HG02571 (cell line): ENCODE data around the gene NPIPA7.
"Not testable (repeated sequence)": the region's sequence is repeated elsewhere in the genome, so short reads cannot be mapped to it uniquely, and the experiment has no call there.

Experiments used
- ATAC-seq: cut with Tn5 transposase; IDR thresholded peaks from one replicate; pipeline ENCODE4 v1.9.1; 2021; ENCODE audit warnings: mild to moderate bottlenecking, moderate library complexity; ENCODE audit not compliant: unreplicated experiment

Gene NPIPA7

GRCh38 chr16:16417914-16418544 lies 39.1 kb downstream of the NPIPA7 start:
- ATAC-seq: not testable (repeated sequence)

GRCh38 chr16:16420515-16420914 lies 41.6 kb downstream of the NPIPA7 start:
- not testable (repeated sequence) for ATAC-seq

- ATAC-seq: not testable (repeated sequence)
These were observed 46.2 kb downstream of the NPIPA7 start for GRCh38 chr16:16425146-16425545.

GRCh38 chr16:16431135-16431534 lies 52.2 kb downstream of the NPIPA7 start:
- not testable (repeated sequence) for ATAC-seq

- not testable (repeated sequence) for ATAC-seq
These were observed 55.8 kb downstream of the NPIPA7 start for GRCh38 chr16:16434711-16435110.

GRCh38 chr16:16441401-16441800 lies 62.5 kb downstream of the NPIPA7 start:
- ATAC-seq: not testable (repeated sequence)
